HEK293 (cell line): ENCODE data around the gene CENPO.

ENCODE experiments used
- CTCF ChIA-PET: fragments of 350-600 bp; formaldehyde crosslinking; extraction: SDS; loops from one replicate; lab custom pipeline; 2021; ENCODE audit warnings: antibody characterized with exemption; lab: Yijun Ruan, JAX
- POLR2A ChIA-PET: fragments of 300-600 bp; formaldehyde crosslinking; extraction: SDS; loops from one replicate; lab custom pipeline; 2020; ENCODE audit warnings: antibody characterized with exemption, inconsistent platforms; lab: Yijun Ruan, JAX
- H3K27ac ChIP-seq: fragments of 200-500 bp; sonication (Bioruptor generic); 2 replicates; pipeline ENCODE4 v1.5.1; 2014; ENCODE audit warnings: low read depth, low read length, control low read depth, inconsistent platforms; ENCODE audit errors: extremely low read depth
- H3K36me3 ChIP-seq, 2 experiments: fragments of 200-500 bp in 1 of 2; sonication (Bioruptor generic) in 1 of 2; 1 replicate in 1 of 2; 2 replicates in 1 of 2; pipeline ENCODE4 v1.5.1; 2014 to 2017; ENCODE audit warnings: inconsistent platforms in 2 of 2, low read length in 2 of 2; ENCODE audit not compliant: control insufficient read depth in 2 of 2, insufficient read depth in 1 of 2
- H3K4me1 ChIP-seq: fragments of 200-500 bp; sonication (Bioruptor generic); 2 replicates; pipeline ENCODE4 v1.5.1; 2014; ENCODE audit warnings: mild to moderate bottlenecking, low read length, inconsistent platforms; ENCODE audit not compliant: control insufficient read depth, insufficient read depth
- H3K4me3 ChIP-seq: 2 replicates; pipeline ENCODE4 v1.5.1; 2011; ENCODE audit warnings: low read depth, mild to moderate bottlenecking, control low read depth, low read length, moderate library complexity
- H3K9me3 ChIP-seq: fragments of 200-500 bp; sonication (Bioruptor generic); 2 replicates; pipeline ENCODE4 v1.5.1; 2014; ENCODE audit warnings: low read depth, low read length, inconsistent platforms; ENCODE audit not compliant: control insufficient read depth, insufficient read depth
- GFI1B ChIP-seq: fragments of 450-650 bp; formaldehyde crosslinking; IDR thresholded peaks from 2 replicates; pipeline ENCODE4 v1.5.1; 2016; ENCODE audit warnings: missing biosample characterization, missing genetic modification characterization
- GLIS1 ChIP-seq: fragments of 450-650 bp; formaldehyde crosslinking; IDR thresholded peaks from 2 replicates; pipeline ENCODE4 v1.5.1; 2016; ENCODE audit warnings: missing biosample characterization, missing genetic modification characterization
- PATZ1 ChIP-seq: fragments of 450-650 bp; formaldehyde crosslinking; IDR thresholded peaks from 2 replicates; pipeline ENCODE4 v1.5.1; 2016; ENCODE audit warnings: missing biosample characterization, missing genetic modification characterization
- PBX3 ChIP-seq: sonication (generic); formaldehyde crosslinking; IDR thresholded peaks from 2 replicates; pipeline ENCODE4 v1.8.1; 2022; ENCODE audit warnings: mild to moderate bottlenecking, moderate library complexity, missing genetic modification reagents
- PRDM1 ChIP-seq: fragments of 450-650 bp; formaldehyde crosslinking; IDR thresholded peaks from 2 replicates; pipeline ENCODE4; 2016; ENCODE audit warnings: missing biosample characterization, missing genetic modification characterization
- PRDM6 ChIP-seq: fragments of 450-650 bp; formaldehyde crosslinking; IDR thresholded peaks from 2 replicates; pipeline ENCODE4 v1.5.1; 2017; ENCODE audit warnings: missing biosample characterization, missing genetic modification characterization
- REST ChIP-seq: fragments of 450-650 bp; formaldehyde crosslinking; IDR thresholded peaks from 2 replicates; pipeline ENCODE4 v1.5.1; 2016; ENCODE audit warnings: missing biosample characterization, missing genetic modification characterization
- SCRT1 ChIP-seq: fragments of 450-650 bp; formaldehyde crosslinking; IDR thresholded peaks from 2 replicates; pipeline ENCODE4 v1.5.1; 2016; ENCODE audit warnings: missing biosample characterization, missing genetic modification characterization, borderline replicate concordance
- SP2 ChIP-seq: fragments of 450-650 bp; formaldehyde crosslinking; IDR thresholded peaks from 2 replicates; pipeline ENCODE4 v1.5.1; 2016; ENCODE audit warnings: missing biosample characterization, missing genetic modification characterization
- SP7 ChIP-seq: fragments of 450-650 bp; formaldehyde crosslinking; IDR thresholded peaks from 2 replicates; pipeline ENCODE4 v1.5.1; 2016; ENCODE audit warnings: missing biosample characterization, missing genetic modification characterization
- TRIM28 ChIP-seq: IDR thresholded peaks from 2 replicates; pipeline ENCODE4 v1.6.1; 2011; ENCODE audit warnings: low read length, control low read depth, borderline replicate concordance
- ZBTB7A ChIP-seq: fragments of 450-650 bp; formaldehyde crosslinking; IDR thresholded peaks from 2 replicates; pipeline ENCODE4 v1.5.1; 2016; ENCODE audit warnings: low read depth, missing biosample characterization, missing genetic modification characterization
- ZFP3 ChIP-seq: fragments of 450-650 bp; formaldehyde crosslinking; IDR thresholded peaks from 2 replicates; pipeline ENCODE4 v1.5.1; 2016; ENCODE audit warnings: low read depth, missing biosample characterization, missing genetic modification characterization
- ZFP41 ChIP-seq: fragments of 450-650 bp; formaldehyde crosslinking; IDR thresholded peaks from 2 replicates; pipeline ENCODE4 v1.5.1; 2016; ENCODE audit warnings: missing biosample characterization, missing genetic modification characterization, borderline replicate concordance
- ZIC2 ChIP-seq: fragments of 450-650 bp; formaldehyde crosslinking; IDR thresholded peaks from 2 replicates; pipeline ENCODE4 v1.5.1; 2016; ENCODE audit warnings: missing biosample characterization, missing genetic modification characterization
- ZNF169 ChIP-seq: fragments of 450-650 bp; formaldehyde crosslinking; IDR thresholded peaks from 2 replicates; pipeline ENCODE4 v1.5.1; 2016; ENCODE audit warnings: missing biosample characterization, missing genetic modification characterization
- ZNF416 ChIP-seq: fragments of 450-650 bp; formaldehyde crosslinking; IDR thresholded peaks from 2 replicates; pipeline ENCODE4 v1.5.1; 2016; ENCODE audit warnings: missing biosample characterization, missing genetic modification characterization
- ZNF433 ChIP-seq: fragments of 450-650 bp; formaldehyde crosslinking; IDR thresholded peaks from 2 replicates; pipeline ENCODE4 v1.5.1; 2016; ENCODE audit warnings: missing biosample characterization, missing genetic modification characterization, low read depth
- ZNF488 ChIP-seq: fragments of 450-650 bp; formaldehyde crosslinking; IDR thresholded peaks from 2 replicates; pipeline ENCODE4 v1.5.1; 2016; ENCODE audit warnings: missing biosample characterization, missing genetic modification characterization
- ZNF555 ChIP-seq: fragments of 450-650 bp; formaldehyde crosslinking; conservative IDR thresholded peaks from 2 replicates; pipeline ENCODE4 v1.5.1; 2017; ENCODE audit warnings: missing biosample characterization, mild to moderate bottlenecking, missing genetic modification characterization, inconsistent platforms
- ZNF639 ChIP-seq: fragments of 450-650 bp; formaldehyde crosslinking; IDR thresholded peaks from 2 replicates; pipeline ENCODE4 v1.5.1; 2016; ENCODE audit warnings: missing biosample characterization, missing genetic modification characterization
- ZNF692 ChIP-seq: fragments of 450-650 bp; formaldehyde crosslinking; IDR thresholded peaks from 2 replicates; pipeline ENCODE4 v1.5.1; 2016; ENCODE audit warnings: missing biosample characterization, missing genetic modification characterization
- ZNF837 ChIP-seq: fragments of 450-650 bp; formaldehyde crosslinking; IDR thresholded peaks from 2 replicates; pipeline ENCODE4 v1.5.1; 2016; ENCODE audit warnings: missing biosample characterization, missing genetic modification characterization
- ZSCAN30 ChIP-seq: fragments of 450-650 bp; IDR thresholded peaks from 2 replicates; pipeline ENCODE4 v1.5.1; 2018; ENCODE audit warnings: missing biosample characterization, mild to moderate bottlenecking, missing genetic modification characterization, moderate library complexity
- ZSCAN4 ChIP-seq: fragments of 450-650 bp; formaldehyde crosslinking; IDR thresholded peaks from 2 replicates; pipeline ENCODE4 v1.5.1; 2017; ENCODE audit warnings: missing biosample characterization, missing genetic modification characterization

CENPO gene

GRCh38 chr2:24855726-24856125 is 62.5 kb downstream of the CENPO start:
- Histone ChIP-seq H3K9me3 (no peaks in the 10 kb centered on the region), H3K36me3 (peaks cover 0 to 34% of the 10 kb centered on the region in 2 experiments; a peak in 1 of 3 replicates), H3K4me1 (no peaks in the 10 kb centered on the region; the same call in 1 of the 2 replicates), H3K4me3 (no peak overlapping the region), H3K27ac (no peak overlapping the region)
- POLR2A ChIA-PET, result no interaction called here
- CTCF ChIA-PET, result interaction anchor here (1.9 kb wide), 1 partner anchor 28 kb away, joined by 7 read pairs; no protein-coding TSS in a partner anchor
- TF ChIP-seq ZIC2 (peak; percentile 74), GFI1B (tag by site-specific recombination) (no peak), REST (tag by site-specific recombination) (no peak), GLIS1 (peak; percentile 31; the same call in 1 of the 2 replicates), ZSCAN30 (tag by site-specific recombination) (no peak), SP7 (no peak), ZNF692 (no peak), ZNF169 (tag by site-specific recombination) (no peak), ZFP41 (no peak), TRIM28 (0 out of 2 replicates have a peak, but pooled peaks have one; percentile 27), PRDM6 (tag by site-specific recombination) (no peak), SCRT1 (tag by site-specific recombination) (no peak), ZNF555 (tag by site-specific recombination) (no peak), PATZ1 (tag by site-specific recombination) (peak; percentile 42; the same call in 1 of the 2 replicates), ZSCAN4 (tag by site-specific recombination) (no peak), ZNF416 (tag by site-specific recombination) (no peak), ZBTB7A (tag by site-specific recombination) (no peak), ZNF837 (tag by site-specific recombination) (no peak), ZNF639 (tag by site-specific recombination) (no peak), ZNF433 (tag by site-specific recombination) (no peak), ZNF488 (tag by site-specific recombination) (no peak), ZFP3 (no peak), PBX3 (CRISPR knock-in tag) (no peak), PRDM1 (no peak), SP2 (tag by site-specific recombination) (no peak)
